ENCODE results near the gene ACSL1. TPM values are rescaled to one million over a fixed set of nuclear protein-coding genes. Genes with fewer than 3 reads are reported as not detected.

Gene ACSL1
- total and polyA plus RNA-seq, 9 of the 15 experiments (the other 6 are each of a cell fraction or from before 2014, with no cell fraction given): 6.7 to 24.1 (median 15.0) TPM

DNA sequence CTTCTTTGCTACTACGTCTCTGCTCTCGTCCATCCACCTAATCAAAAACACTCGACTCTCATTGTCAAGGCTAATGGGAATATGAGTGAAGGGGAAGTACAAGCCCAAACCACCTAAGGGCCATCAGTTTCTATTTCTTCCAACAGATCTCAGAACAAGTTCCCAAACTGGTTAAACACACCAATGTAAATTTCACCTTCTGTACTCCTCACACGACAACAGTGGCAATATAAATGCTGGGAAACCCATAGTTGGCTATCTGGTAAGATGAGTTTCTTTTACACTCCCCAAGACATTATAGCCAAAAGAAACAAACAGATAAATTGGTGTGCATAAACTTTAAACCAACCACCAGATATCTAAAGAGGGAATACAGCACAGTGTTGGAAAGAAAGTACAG is 21.9 kb downstream of the ACSL1 start:
- H3K9ac ChIP-seq (ENCODE audit: insufficient read depth in 1 of 2, low read depth in 2 of 2, low read length in 2 of 2): no peak overlapping the region
- peaks cover 4 to 20% of the 10 kb centered on the region in 2 experiments; a peak in 3 of 5 replicates for H3K4me1 ChIP-seq (replicated peaks in 1 of 2; ENCODE audit: control insufficient read depth in 2 of 2, insufficient read depth in 2 of 2, low read length in 2 of 2)
- H3K27ac ChIP-seq (ENCODE audit: extremely low read depth, low read depth, low read length): no peak overlapping the region
- H3K9me3 ChIP-seq (replicated peaks; ENCODE audit: control insufficient read depth, insufficient read depth, low read depth, low read length): no peaks in the 10 kb centered on the region
- POLR2A ChIA-PET: no interaction called here
- no peaks in the 10 kb centered on the region for H3K79me2 ChIP-seq (ENCODE audit: control insufficient read depth, insufficient read depth, low read length)
- WGBS (ENCODE audit: insufficient coverage, low coverage, missing lambda C conversion rate): 62% methylated on average over 4 of the region's 4 CpGs
- FAIRE-seq: no peak
- BruUV-seq (replicated peaks): no TSS peak
- H3K4me2 ChIP-seq (ENCODE audit: insufficient read depth, low read length): no peak overlapping the region
- CTCF ChIA-PET (ENCODE audit: low intra/inter-chr PET ratio): no interaction called here
- H4K20me1 ChIP-seq (replicated peaks; ENCODE audit: control insufficient read depth, insufficient read depth, low read length): no peaks in the 10 kb centered on the region; the same call in 1 of the 2 replicates
- no peak overlapping the region for H3K4me3 ChIP-seq
- H2AFZ ChIP-seq (ENCODE audit: low read depth, low read length): no peak overlapping the region
- no peak for ATAC-seq
- no peaks in the 10 kb centered on the region for H3K27me3 ChIP-seq (ENCODE audit: control insufficient read depth in 2 of 2, insufficient read depth in 2 of 2, low read length in 2 of 2)
- TF ChIP-seq NUFIP1 (IDR thresholded peaks at IDR 0.05; ENCODE audit: partially characterized antibody): no peak
- TF ChIP-seq HDAC1 (IDR thresholded peaks at IDR 0.05): no peak
- TF ChIP-seq ZFX (CRISPR knock-in tag; IDR thresholded peaks at IDR 0.05): no peak
- no peak for TF ChIP-seq ZNF431 (CRISPR knock-in tag; IDR thresholded peaks at IDR 0.05)
- TF ChIP-seq, protein P1, sequence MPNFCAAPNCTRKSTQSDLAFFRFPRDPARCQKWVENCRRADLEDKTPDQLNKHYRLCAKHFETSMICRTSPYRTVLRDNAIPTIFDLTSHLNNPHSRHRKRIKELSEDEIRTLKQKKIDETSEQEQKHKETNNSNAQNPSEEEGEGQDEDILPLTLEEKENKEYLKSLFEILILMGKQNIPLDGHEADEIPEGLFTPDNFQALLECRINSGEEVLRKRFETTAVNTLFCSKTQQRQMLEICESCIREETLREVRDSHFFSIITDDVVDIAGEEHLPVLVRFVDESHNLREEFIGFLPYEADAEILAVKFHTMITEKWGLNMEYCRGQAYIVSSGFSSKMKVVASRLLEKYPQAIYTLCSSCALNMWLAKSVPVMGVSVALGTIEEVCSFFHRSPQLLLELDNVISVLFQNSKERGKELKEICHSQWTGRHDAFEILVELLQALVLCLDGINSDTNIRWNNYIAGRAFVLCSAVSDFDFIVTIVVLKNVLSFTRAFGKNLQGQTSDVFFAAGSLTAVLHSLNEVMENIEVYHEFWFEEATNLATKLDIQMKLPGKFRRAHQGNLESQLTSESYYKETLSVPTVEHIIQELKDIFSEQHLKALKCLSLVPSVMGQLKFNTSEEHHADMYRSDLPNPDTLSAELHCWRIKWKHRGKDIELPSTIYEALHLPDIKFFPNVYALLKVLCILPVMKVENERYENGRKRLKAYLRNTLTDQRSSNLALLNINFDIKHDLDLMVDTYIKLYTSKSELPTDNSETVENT (CRISPR knock-in tag; IDR thresholded peaks at IDR 0.05): no peak
- no peak for TF ChIP-seq ZNF12 (CRISPR knock-in tag; IDR thresholded peaks at IDR 0.05)
- TF ChIP-seq IRF2 (CRISPR knock-in tag; IDR thresholded peaks at IDR 0.05): no peak
- TF ChIP-seq ZNF583 (CRISPR knock-in tag; IDR thresholded peaks at IDR 0.05): no peak
- TF ChIP-seq HNRNPL (IDR thresholded peaks at IDR 0.05; ENCODE audit: low read depth, low read length): no peak
- TF ChIP-seq, protein P2, sequence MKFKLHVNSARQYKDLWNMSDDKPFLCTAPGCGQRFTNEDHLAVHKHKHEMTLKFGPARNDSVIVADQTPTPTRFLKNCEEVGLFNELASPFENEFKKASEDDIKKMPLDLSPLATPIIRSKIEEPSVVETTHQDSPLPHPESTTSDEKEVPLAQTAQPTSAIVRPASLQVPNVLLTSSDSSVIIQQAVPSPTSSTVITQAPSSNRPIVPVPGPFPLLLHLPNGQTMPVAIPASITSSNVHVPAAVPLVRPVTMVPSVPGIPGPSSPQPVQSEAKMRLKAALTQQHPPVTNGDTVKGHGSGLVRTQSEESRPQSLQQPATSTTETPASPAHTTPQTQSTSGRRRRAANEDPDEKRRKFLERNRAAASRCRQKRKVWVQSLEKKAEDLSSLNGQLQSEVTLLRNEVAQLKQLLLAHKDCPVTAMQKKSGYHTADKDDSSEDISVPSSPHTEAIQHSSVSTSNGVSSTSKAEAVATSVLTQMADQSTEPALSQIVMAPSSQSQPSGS (CRISPR knock-in tag; IDR thresholded peaks at IDR 0.05): no peak
- TF ChIP-seq ZNF584 (CRISPR knock-in tag; IDR thresholded peaks at IDR 0.05; ENCODE audit: low read depth): no peak
- no peak for TF ChIP-seq NFATC3 (IDR thresholded peaks at IDR 0.05)
- no peak for TF ChIP-seq TEAD1 (CRISPR knock-in tag; IDR thresholded peaks at IDR 0.05)
- no peak for TF ChIP-seq ZNF324 (CRISPR knock-in tag; IDR thresholded peaks at IDR 0.05)
- TF ChIP-seq, protein P3, sequence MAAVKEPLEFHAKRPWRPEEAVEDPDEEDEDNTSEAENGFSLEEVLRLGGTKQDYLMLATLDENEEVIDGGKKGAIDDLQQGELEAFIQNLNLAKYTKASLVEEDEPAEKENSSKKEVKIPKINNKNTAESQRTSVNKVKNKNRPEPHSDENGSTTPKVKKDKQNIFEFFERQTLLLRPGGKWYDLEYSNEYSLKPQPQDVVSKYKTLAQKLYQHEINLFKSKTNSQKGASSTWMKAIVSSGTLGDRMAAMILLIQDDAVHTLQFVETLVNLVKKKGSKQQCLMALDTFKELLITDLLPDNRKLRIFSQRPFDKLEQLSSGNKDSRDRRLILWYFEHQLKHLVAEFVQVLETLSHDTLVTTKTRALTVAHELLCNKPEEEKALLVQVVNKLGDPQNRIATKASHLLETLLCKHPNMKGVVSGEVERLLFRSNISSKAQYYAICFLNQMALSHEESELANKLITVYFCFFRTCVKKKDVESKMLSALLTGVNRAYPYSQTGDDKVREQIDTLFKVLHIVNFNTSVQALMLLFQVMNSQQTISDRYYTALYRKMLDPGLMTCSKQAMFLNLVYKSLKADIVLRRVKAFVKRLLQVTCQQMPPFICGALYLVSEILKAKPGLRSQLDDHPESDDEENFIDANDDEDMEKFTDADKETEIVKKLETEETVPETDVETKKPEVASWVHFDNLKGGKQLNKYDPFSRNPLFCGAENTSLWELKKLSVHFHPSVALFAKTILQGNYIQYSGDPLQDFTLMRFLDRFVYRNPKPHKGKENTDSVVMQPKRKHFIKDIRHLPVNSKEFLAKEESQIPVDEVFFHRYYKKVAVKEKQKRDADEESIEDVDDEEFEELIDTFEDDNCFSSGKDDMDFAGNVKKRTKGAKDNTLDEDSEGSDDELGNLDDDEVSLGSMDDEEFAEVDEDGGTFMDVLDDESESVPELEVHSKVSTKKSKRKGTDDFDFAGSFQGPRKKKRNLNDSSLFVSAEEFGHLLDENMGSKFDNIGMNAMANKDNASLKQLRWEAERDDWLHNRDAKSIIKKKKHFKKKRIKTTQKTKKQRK (IDR thresholded peaks at IDR 0.05; ENCODE audit: borderline replicate concordance, low read depth, low read length): no peak
- no peak for TF ChIP-seq KAT2B (IDR thresholded peaks at IDR 0.05; ENCODE audit: low read depth, low read length)
- no peak for DNase-seq (ENCODE audit: extremely low read depth in 1 of 4, low spot score in 3 of 4)
- H3K9me1 ChIP-seq (ENCODE audit: control insufficient read depth, insufficient read depth, low read length): no peaks in the 10 kb centered on the region
- in situ Hi-C loops (cut with MboI): no loop called here
- no peaks in the 10 kb centered on the region for H3K36me3 ChIP-seq (ENCODE audit: control insufficient read depth, insufficient read depth, low read length)
- intact Hi-C loops (cut with micrococcal nuclease): no loop called here

All from K562 (cell line).